Stimulated activated CD4-positive, alpha-beta T cell treated with anti-CD3 and anti-CD28 coated beads, Interleukin-2, amount 100 ng/mL, for 48 hours (primary cell): ENCODE measurements around the gene FABP1.
A peak's percentile ranks its signal among the peaks of the same experiment; 100 is the strongest.

Source experiments
- DNase-seq, 2 donors: peaks; one replicate each; pipeline ENCODE4 v3.0.0-alpha.2; 2020

The FABP1 gene

GRCh38 chr2:88113069-88113468 lies 14.8 kb downstream of the FABP1 start:
- no peak for DNase-seq

- no peak for DNase-seq
Measured at GRCh38 chr2:88110830-88111229, 17.0 kb downstream of the FABP1 start.

GRCh38 chr2:88108796-88109195 lies 19.1 kb downstream of the FABP1 start:
- no peak for DNase-seq

GRCh38 chr2:88100489-88100858 lies 27.4 kb downstream of the FABP1 start:
- DNase-seq, result no peak

- DNase-seq, result no peak
Measured at GRCh38 chr2:88099798-88100488, 27.9 kb downstream of the FABP1 start.

GRCh38 chr2:88098558-88098900 lies 29.3 kb downstream of the FABP1 start:
- no peak for DNase-seq

GRCh38 chr2:88097891-88098557 lies 29.8 kb downstream of the FABP1 start:
- DNase-seq, result no peak

GRCh38 chr2:88097192-88097591 lies 30.7 kb downstream of the FABP1 start:
- no peak for DNase-seq

- DNase-seq, result no peak
Measured at GRCh38 chr2:88096708-88097107, 31.2 kb downstream of the FABP1 start.

GRCh38 chr2:88095022-88095421 lies 32.8 kb downstream of the FABP1 start:
- no peak for DNase-seq

- DNase-seq, result no peak
Measured at GRCh38 chr2:88092773-88093172, 35.1 kb downstream of the FABP1 start.

- no peak for DNase-seq
Measured at GRCh38 chr2:88091943-88092342, 35.9 kb downstream of the FABP1 start.

- DNase-seq, result peak; percentile 5 to 6
Measured at GRCh38 chr2:88090446-88091283, 37.2 kb downstream of the FABP1 start.

- no peak for DNase-seq
Measured at GRCh38 chr2:88088999-88089398, 38.9 kb downstream of the FABP1 start.

- no peak for DNase-seq
Measured at GRCh38 chr2:88087763-88088162, 40.1 kb downstream of the FABP1 start.

GRCh38 chr2:88087073-88087472 lies 40.8 kb downstream of the FABP1 start:
- no peak for DNase-seq

- no peak for DNase-seq
Measured at GRCh38 chr2:88086401-88086800, 41.5 kb downstream of the FABP1 start.

GRCh38 chr2:88085602-88086001 lies 42.3 kb downstream of the FABP1 start:
- DNase-seq, result no peak

- no peak for DNase-seq
Measured at GRCh38 chr2:88085099-88085498, 42.8 kb downstream of the FABP1 start.

- no peak for DNase-seq
Measured at GRCh38 chr2:88082781-88083180, 45.1 kb downstream of the FABP1 start.

GRCh38 chr2:88081924-88082608 lies 45.8 kb downstream of the FABP1 start:
- no peak for DNase-seq

- DNase-seq, result no peak
Measured at GRCh38 chr2:88080545-88080944, 47.3 kb downstream of the FABP1 start.

- no peak for DNase-seq
Measured at GRCh38 chr2:88078643-88079172, 49.2 kb downstream of the FABP1 start.
